KMS-11 (cell line): Measurements from ENCODE around the gene DDX56.

Source experiments
- H2AFZ ChIP-seq: fragments of 200-600 bp; sonication (generic); 2 replicates; pipeline ENCODE4 v1.6.1; 2016; ENCODE audit warnings: antibody characterized with exemption, mixed run types, low read depth
- H3K27ac ChIP-seq: fragments of 200-600 bp; sonication (generic); 2 replicates; pipeline ENCODE4 v1.6.1; 2016; ENCODE audit warnings: mild to moderate bottlenecking, mixed run types
- H3K27me3 ChIP-seq: fragments of 200-600 bp; sonication (generic); 2 replicates; pipeline ENCODE4 v1.6.1; 2017; ENCODE audit warnings: mild to moderate bottlenecking, low read depth, mixed run types, moderate library complexity; ENCODE audit not compliant: insufficient read depth
- H3K36me3 ChIP-seq: fragments of 200-600 bp; sonication (generic); 2 replicates; pipeline ENCODE4 v1.6.1; 2017; ENCODE audit warnings: mild to moderate bottlenecking, mixed run types; ENCODE audit not compliant: insufficient read depth
- H3K4me1 ChIP-seq: fragments of 200-600 bp; sonication (generic); 2 replicates; pipeline ENCODE4 v1.6.1; 2016; ENCODE audit warnings: mild to moderate bottlenecking, low read depth, mixed run types; ENCODE audit not compliant: poor library complexity, severe bottlenecking
- H3K4me2 ChIP-seq: fragments of 200-600 bp; sonication (generic); 2 replicates; pipeline ENCODE4 v1.7.0; 2016; ENCODE audit warnings: mild to moderate bottlenecking, mixed run types
- H3K4me3 ChIP-seq: fragments of 200-600 bp; sonication (generic); IDR thresholded peaks from 2 replicates; pipeline ENCODE4 v1.6.1; 2017; ENCODE audit warnings: low read depth, low read length, mixed read lengths; ENCODE audit not compliant: insufficient read depth
- H3K79me2 ChIP-seq: fragments of 200-600 bp; sonication (generic); 2 replicates; pipeline ENCODE4 v1.6.1; 2016; ENCODE audit warnings: low read depth, mixed run types; ENCODE audit not compliant: insufficient read depth
- H3K9ac ChIP-seq: fragments of 200-600 bp; sonication (generic); 2 replicates; pipeline ENCODE4 v1.6.1; 2016; ENCODE audit warnings: mild to moderate bottlenecking, mixed run types
- H4K20me1 ChIP-seq: fragments of 200-600 bp; sonication (generic); 2 replicates; pipeline ENCODE4 v1.6.1; 2016; ENCODE audit warnings: mild to moderate bottlenecking, mixed run types; ENCODE audit not compliant: insufficient read depth
- CTCF ChIP-seq: fragments of 200-600 bp; sonication (generic); conservative IDR thresholded peaks from 2 replicates; pipeline ENCODE4 v1.6.1; 2017; ENCODE audit warnings: low read depth, mild to moderate bottlenecking, antibody characterized with exemption, low read length, moderate library complexity, mixed read lengths

Gene DDX56

DNA sequence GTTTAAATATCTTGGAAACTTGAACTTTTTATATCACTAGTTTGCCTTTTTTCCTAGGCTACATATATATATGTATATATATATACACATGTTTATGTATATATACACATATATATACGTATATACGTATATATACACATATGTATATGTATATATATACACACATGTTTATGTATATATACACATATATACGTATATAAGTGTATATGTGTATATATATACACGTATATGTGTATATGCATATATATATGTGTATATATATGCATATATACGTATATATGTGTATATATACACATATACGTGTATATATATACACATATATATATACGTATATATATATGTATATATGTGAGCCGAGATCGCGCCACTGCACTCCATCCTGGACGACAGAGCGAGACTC is 42.8 kb upstream of the DDX56 start:
- no peak overlapping the region for H3K27ac ChIP-seq
- H3K9ac ChIP-seq: no peak overlapping the region
- H4K20me1 ChIP-seq: no peaks in the 10 kb centered on the region
- no peak overlapping the region for H2AFZ ChIP-seq
- TF ChIP-seq CTCF: no peak
- H3K4me3 ChIP-seq: no peak overlapping the region
- peaks cover 95% of the 10 kb centered on the region for H3K79me2 ChIP-seq
- no peaks in the 10 kb centered on the region for H3K36me3 ChIP-seq
- H3K4me1 ChIP-seq: peaks cover 52% of the 10 kb centered on the region
- no peak overlapping the region for H3K4me2 ChIP-seq
- no peaks in the 10 kb centered on the region for H3K27me3 ChIP-seq

GRCh38 chr7:44615793-44616192 is 42.1 kb upstream of the DDX56 start:
- no peak overlapping the region for H3K4me2 ChIP-seq
- no peak overlapping the region for H3K27ac ChIP-seq
- H2AFZ ChIP-seq: no peak overlapping the region
- H4K20me1 ChIP-seq: no peaks in the 10 kb centered on the region
- no peaks in the 10 kb centered on the region for H3K27me3 ChIP-seq
- no peak overlapping the region for H3K4me3 ChIP-seq
- peaks cover 45% of the 10 kb centered on the region for H3K4me1 ChIP-seq
- H3K36me3 ChIP-seq: no peaks in the 10 kb centered on the region
- no peak for TF ChIP-seq CTCF
- H3K9ac ChIP-seq: no peak overlapping the region
- peaks cover 95% of the 10 kb centered on the region for H3K79me2 ChIP-seq

- no peaks in the 10 kb centered on the region for H3K27me3 ChIP-seq
- H3K4me2 ChIP-seq: no peak overlapping the region
- no peak for TF ChIP-seq CTCF
- no peaks in the 10 kb centered on the region for H4K20me1 ChIP-seq
- peaks cover 95% of the 10 kb centered on the region for H3K79me2 ChIP-seq
- H3K27ac ChIP-seq: no peak overlapping the region
- no peak overlapping the region for H3K4me3 ChIP-seq
- no peak overlapping the region for H3K9ac ChIP-seq
- H2AFZ ChIP-seq: no peak overlapping the region
- no peaks in the 10 kb centered on the region for H3K36me3 ChIP-seq
- H3K4me1 ChIP-seq: peaks cover 44% of the 10 kb centered on the region
These were observed 41.5 kb upstream of the DDX56 start for GRCh38 chr7:44615149-44615611.

- H3K79me2 ChIP-seq: peaks cover 78% of the 10 kb centered on the region
- no peaks in the 10 kb centered on the region for H4K20me1 ChIP-seq
- no peak for TF ChIP-seq CTCF
- no peaks in the 10 kb centered on the region for H3K36me3 ChIP-seq
- H3K4me3 ChIP-seq: no peak overlapping the region
- H3K4me1 ChIP-seq: peaks cover 26% of the 10 kb centered on the region
- no peak overlapping the region for H3K4me2 ChIP-seq
- H3K27ac ChIP-seq: no peak overlapping the region
- no peaks in the 10 kb centered on the region for H3K27me3 ChIP-seq
- H3K9ac ChIP-seq: no peak overlapping the region
- no peak overlapping the region for H2AFZ ChIP-seq
These were observed 36.1 kb upstream of the DDX56 start for GRCh38 chr7:44609829-44610228.
